Tibial nerve (tissue), 4 donors: ENCODE results near the gene TSGA10. TPM values are rescaled to one million over a fixed set of nuclear protein-coding genes. Genes with fewer than 3 reads are reported as not detected.
"Not testable (repeated sequence)": the region's sequence is repeated elsewhere in the genome, so short reads cannot be mapped to it uniquely, and the experiment has no call there.

Experiments
- DNase-seq, 2 donors: peaks; one replicate each; pipeline ENCODE4 v3.0.0-alpha.2; 2019; ENCODE audit warnings: low spot score in 2 of 2
- H3K27ac ChIP-seq, 4 donors: fragments of 200-600 bp; sonication (generic) in 3 of 4; one replicate each; pipeline ENCODE4 v1.5.1; 2017 to 2019; ENCODE audit warnings: mild to moderate bottlenecking in 1 of 4
- H3K27me3 ChIP-seq, 2 donors: fragments of 200-600 bp; sonication (generic) in 1 of 2; one replicate each; pipeline versions ENCODE4 v1.5.1 to v1.6.0; 2017 to 2019
- H3K36me3 ChIP-seq, 3 donors: fragments of 200-600 bp; sonication (generic); one replicate each; pipeline ENCODE4 v1.5.1; 2018 to 2019
- H3K4me1 ChIP-seq, 4 donors: fragments of 200-600 bp; sonication (generic) in 3 of 4; one replicate each; pipeline ENCODE4 v1.5.1; 2017 to 2019
- H3K4me3 ChIP-seq, 4 donors: fragments of 200-600 bp; sonication (generic) in 3 of 4; one replicate each; pipeline ENCODE4 v1.5.1; 2017 to 2019; ENCODE audit warnings: mild to moderate bottlenecking in 1 of 4, moderate library complexity in 1 of 4
- H3K9me3 ChIP-seq, 4 donors: fragments of 200-600 bp; sonication (generic) in 3 of 4; one replicate each; pipeline ENCODE4 v1.5.1; 2017 to 2019
- EP300 ChIP-seq, 2 donors: sonication (generic); formaldehyde crosslinking; IDR thresholded peaks; one replicate each; pipeline ENCODE4 v1.6.1; 2017; ENCODE audit warnings: antibody characterized with exemption in 2 of 2, mild to moderate bottlenecking in 1 of 2
- POLR2A ChIP-seq, 2 donors: fragments of 450-650 bp; IDR thresholded peaks; one replicate each; pipeline ENCODE4 v1.6.1; 2017; ENCODE audit warnings: antibody characterized with exemption in 2 of 2, mild to moderate bottlenecking in 2 of 2, moderate library complexity in 2 of 2
- WGBS, 2 donors: methylation state at CpG; one replicate each; pipeline ENCODE4 v1.1.5; 2018; 5-methylcytosine and 5-hydroxymethylcytosine counted together
- total RNA-seq, 4 donors: library from RNA; depleted of rRNA; stranded (reverse); fragments of >200 nt; gene quantifications; one replicate each; pipeline ENCODE4 v1.1.0, GENCODE V29; 2016
- TF ChIP-seq, protein P1 (sequence below), 5 experiments: fragments of 200-600 bp in 3 of 5; fragments of 450-650 bp in 2 of 5; sonication (generic) in 3 of 5; IDR thresholded peaks; one replicate each; pipeline ENCODE4 v1.5.1; 2016 to 2019; ENCODE audit warnings: antibody characterized with exemption in 5 of 5, mild to moderate bottlenecking in 3 of 5, moderate library complexity in 2 of 5

The TSGA10 gene
- total RNA-seq, 4 donors from 2014 or later: 6.5 to 12.9 (median 10.0) TPM

DNA sequence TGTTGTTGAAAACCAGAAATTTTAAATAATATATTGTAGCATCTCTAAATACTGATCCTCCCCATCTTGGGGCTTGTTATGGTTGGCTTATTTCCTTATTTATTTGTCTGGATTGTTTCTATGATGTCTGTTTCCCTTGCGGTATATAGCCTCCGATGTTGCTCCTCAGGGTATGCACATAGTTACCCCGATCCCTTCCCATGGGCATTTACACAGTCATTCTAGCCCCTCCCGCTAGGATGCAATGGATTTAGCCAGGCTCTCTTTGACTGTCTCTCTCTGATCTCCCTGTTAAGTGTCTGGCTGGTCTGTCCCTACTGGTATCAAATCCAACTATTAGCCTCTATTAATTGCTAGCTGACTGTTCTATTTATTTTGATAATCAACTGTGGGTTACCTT is 126.9 kb downstream of the TSGA10 start:
- 50 to 55% methylated on average over 4 of the region's 4 CpGs for WGBS, 2 donors
- H3K4me1 ChIP-seq: no peaks in the 10 kb centered on the region
- TF ChIP-seq EP300 (IDR thresholded peaks at IDR 0.05): no peak
- TF ChIP-seq, protein P1, sequence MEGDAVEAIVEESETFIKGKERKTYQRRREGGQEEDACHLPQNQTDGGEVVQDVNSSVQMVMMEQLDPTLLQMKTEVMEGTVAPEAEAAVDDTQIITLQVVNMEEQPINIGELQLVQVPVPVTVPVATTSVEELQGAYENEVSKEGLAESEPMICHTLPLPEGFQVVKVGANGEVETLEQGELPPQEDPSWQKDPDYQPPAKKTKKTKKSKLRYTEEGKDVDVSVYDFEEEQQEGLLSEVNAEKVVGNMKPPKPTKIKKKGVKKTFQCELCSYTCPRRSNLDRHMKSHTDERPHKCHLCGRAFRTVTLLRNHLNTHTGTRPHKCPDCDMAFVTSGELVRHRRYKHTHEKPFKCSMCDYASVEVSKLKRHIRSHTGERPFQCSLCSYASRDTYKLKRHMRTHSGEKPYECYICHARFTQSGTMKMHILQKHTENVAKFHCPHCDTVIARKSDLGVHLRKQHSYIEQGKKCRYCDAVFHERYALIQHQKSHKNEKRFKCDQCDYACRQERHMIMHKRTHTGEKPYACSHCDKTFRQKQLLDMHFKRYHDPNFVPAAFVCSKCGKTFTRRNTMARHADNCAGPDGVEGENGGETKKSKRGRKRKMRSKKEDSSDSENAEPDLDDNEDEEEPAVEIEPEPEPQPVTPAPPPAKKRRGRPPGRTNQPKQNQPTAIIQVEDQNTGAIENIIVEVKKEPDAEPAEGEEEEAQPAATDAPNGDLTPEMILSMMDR (IDR thresholded peaks at IDR 0.05): no peak
- TF ChIP-seq POLR2A (IDR thresholded peaks at IDR 0.05): no peak

DNA sequence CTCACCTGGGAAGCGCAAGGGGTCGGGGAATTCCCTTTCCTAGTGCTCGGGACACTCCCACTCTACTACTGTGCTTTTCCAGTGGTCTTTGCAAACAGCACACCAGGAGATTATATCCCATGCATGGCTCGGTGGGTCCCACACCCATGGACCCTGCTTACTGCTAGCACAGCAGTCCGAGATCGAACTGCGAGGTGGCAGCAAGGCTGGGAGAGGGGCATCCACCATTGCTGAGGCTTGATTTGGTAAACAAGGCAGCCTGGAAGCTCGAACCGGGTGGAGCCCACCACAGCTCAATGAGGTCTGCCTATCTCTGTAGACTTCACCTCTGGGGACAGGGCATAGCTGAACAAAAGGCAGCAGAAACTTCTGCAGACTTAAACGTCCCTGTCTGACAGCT is 154.0 kb downstream of the TSGA10 start:
- Histone ChIP-seq H3K4me1 (no peaks in the 10 kb centered on the region), H3K27ac (no peak overlapping the region), H3K27me3 (no peaks in the 10 kb centered on the region), H3K4me3 (no peak overlapping the region), H3K36me3 (no peaks in the 10 kb centered on the region), H3K9me3 (peaks cover 0 to 20% (median 0%) of the 10 kb centered on the region in 4 donors)
- TF ChIP-seq, protein P1 (IDR thresholded peaks at IDR 0.05): no peak
- TF ChIP-seq POLR2A (IDR thresholded peaks at IDR 0.05) (no peak), EP300 (IDR thresholded peaks at IDR 0.05) (no peak)
- no peak for DNase-seq
- 83 to 85% methylated on average over 10 of the region's 10 CpGs for WGBS, 2 donors

More for the DNA sequence above, 126.9 kb downstream of the TSGA10 start:
- Histone ChIP-seq H3K27ac (no peak overlapping the region), H3K4me3 (no peak overlapping the region), H3K9me3 (peaks cover 0 to 4% (median 0%) of the 10 kb centered on the region in 4 donors), H3K27me3 (no peaks in the 10 kb centered on the region), H3K36me3 (no peaks in the 10 kb centered on the region)
- DNase-seq: no peak

DNA sequence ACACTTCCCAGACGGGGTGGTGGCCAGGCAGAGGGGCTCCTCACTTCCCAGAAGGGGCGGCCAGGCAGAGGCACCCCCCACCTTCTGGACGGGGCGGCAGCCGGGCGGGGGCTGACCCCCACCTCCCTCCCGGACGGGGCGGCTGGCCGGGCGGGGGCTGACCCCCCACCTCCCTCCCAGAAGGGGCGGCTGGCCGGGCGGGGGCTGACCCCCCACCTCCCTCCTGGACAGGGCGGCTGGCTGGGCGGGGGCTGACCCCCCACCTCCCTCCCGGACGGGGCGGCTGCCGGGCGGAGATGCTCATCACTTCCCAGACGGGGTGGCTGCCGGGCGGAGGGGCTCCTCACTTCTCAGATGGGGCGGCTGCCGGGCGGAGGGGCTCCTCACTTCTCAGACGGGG is 166.0 kb downstream of the TSGA10 start:
- not testable (repeated sequence) for H3K36me3 ChIP-seq, H3K27me3 ChIP-seq, H3K27ac ChIP-seq, DNase-seq, H3K4me3 ChIP-seq, H3K4me1 ChIP-seq, H3K9me3 ChIP-seq
- 87 to 96% methylated on average over 6 of the region's 28 CpGs for WGBS, 2 donors

DNA sequence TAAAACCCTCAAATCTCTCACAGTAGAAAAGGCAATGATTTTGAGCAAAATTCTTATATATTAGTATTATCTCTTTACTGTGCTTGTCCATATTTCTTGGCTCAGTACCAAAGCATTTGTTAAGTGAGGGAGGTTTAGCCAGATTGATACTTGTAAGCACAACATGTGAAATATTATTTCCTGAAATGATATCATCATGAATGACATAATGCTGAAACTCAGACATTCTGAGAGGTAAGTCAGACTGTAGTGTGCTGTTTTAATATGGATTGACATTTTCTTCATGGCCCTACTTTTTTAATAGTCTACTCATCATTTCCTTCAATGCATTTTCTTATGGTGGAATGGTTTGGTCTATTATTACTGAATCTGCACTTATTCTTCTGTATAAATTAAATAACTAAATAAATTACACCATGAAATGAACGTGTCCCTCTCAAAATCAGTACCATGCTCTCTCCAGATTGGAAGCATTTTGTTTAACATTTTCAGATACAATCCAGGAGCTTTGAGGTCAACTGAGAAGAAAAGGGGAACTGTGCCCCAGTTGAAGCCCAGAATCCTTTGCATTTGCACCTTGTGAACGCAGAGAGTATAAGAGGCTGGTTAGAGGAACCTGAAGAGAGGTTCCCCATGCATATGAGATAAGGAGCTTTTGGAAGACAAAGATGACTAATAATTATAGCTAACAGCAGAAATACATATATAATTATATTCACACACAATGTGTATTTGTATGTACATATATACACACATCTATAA is 168.7 kb downstream of the TSGA10 start:
- no peaks in the 10 kb centered on the region for H3K27me3 ChIP-seq
- no peak overlapping the region for H3K27ac ChIP-seq
- H3K4me1 ChIP-seq: no peaks in the 10 kb centered on the region
- H3K4me3 ChIP-seq: no peak overlapping the region
- no peak for TF ChIP-seq POLR2A (IDR thresholded peaks at IDR 0.05)
- TF ChIP-seq EP300 (IDR thresholded peaks at IDR 0.05): no peak
- TF ChIP-seq, protein P1 (IDR thresholded peaks at IDR 0.05): no peak
- WGBS, 2 donors: 64 to 68% methylated on average over 2 of the region's 2 CpGs
- DNase-seq: no peak
- no peaks in the 10 kb centered on the region for H3K36me3 ChIP-seq
- peaks cover 0 to 5% (median 0%) of the 10 kb centered on the region in 4 donors for H3K9me3 ChIP-seq

DNA sequence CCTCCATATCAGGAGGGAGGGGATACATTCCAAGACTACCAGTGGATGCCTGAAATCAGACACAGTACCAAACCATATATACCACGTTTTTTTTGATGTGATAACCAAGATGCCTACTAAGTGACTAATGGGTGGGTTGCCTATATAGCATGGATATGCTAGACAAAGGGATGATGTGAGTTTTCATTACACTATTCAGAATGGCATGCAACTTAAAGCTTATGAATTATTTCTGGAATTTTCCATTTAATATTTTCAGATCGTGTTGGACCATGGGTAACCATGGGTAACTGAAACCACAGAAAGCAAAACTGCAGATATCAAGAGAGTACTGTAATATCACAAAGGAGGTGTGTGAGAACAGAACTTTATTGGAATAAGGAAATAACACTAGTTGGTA is 179.1 kb downstream of the TSGA10 start:
- DNase-seq: no peak
- no peaks in the 10 kb centered on the region for H3K36me3 ChIP-seq
- H3K27ac ChIP-seq: no peak overlapping the region
- TF ChIP-seq, protein P1 (IDR thresholded peaks at IDR 0.05): no peak
- no peak for TF ChIP-seq POLR2A (IDR thresholded peaks at IDR 0.05)
- TF ChIP-seq EP300 (IDR thresholded peaks at IDR 0.05): no peak
- no peaks in the 10 kb centered on the region for H3K27me3 ChIP-seq
- peaks cover 0 to 33% (median 7%) of the 10 kb centered on the region in 4 donors for H3K9me3 ChIP-seq
- H3K4me1 ChIP-seq: no peaks in the 10 kb centered on the region
- 63 to 64% methylated on average over 2 of the region's 2 CpGs for WGBS, 2 donors
- no peak overlapping the region for H3K4me3 ChIP-seq
